ENCODE results near the gene DEFB108B.
"Not testable (repeated sequence)": the region's sequence is repeated elsewhere in the genome, so short reads cannot be mapped to it uniquely, and the experiment has no call there.

Gene DEFB108B, protein sequence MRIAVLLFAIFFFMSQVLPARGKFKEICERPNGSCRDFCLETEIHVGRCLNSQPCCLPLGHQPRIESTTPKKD

DNA sequence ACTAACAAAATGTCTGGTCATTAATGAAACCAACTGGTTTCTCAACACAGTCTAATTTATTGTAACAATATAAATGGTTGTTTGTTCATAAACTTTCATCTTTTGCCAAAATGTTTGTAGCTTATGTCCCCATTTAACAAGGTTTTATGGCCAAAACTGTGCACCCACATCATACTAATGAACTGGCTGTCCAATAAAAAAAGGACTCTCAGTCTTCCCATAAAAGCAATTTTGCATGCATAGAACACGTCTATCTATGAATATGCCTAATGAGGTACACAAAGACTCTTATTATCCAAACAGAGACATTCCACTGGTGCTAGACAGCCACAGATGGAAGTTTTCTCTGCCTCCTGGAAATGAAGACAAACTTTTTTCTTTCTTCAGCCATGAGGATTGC, at the start of gene DEFB108B:
Gene DEFB108B (plus strand): TSS at position 390 of the 400 bp plus-strand sequence. CDS start 0 bp downstream, at position 390.
- DNase-seq (ENCODE audit: low read depth in 2 of 2), result not testable (repeated sequence)

GRCh38 chr11:71786114-71786847, 46.7 kb upstream of the DEFB108B start:
- not testable (repeated sequence) for DNase-seq (ENCODE audit: low read depth in 2 of 2)

GRCh38 chr11:71786848-71787097, 46.2 kb upstream of the DEFB108B start:
- DNase-seq (ENCODE audit: low read depth in 2 of 2), result peak; percentile 98 to 99

- peak; percentile 74 to 92 for DNase-seq (ENCODE audit: low read depth in 2 of 2)
These were observed 45.7 kb upstream of the DEFB108B start for GRCh38 chr11:71787098-71787823.

DNA sequence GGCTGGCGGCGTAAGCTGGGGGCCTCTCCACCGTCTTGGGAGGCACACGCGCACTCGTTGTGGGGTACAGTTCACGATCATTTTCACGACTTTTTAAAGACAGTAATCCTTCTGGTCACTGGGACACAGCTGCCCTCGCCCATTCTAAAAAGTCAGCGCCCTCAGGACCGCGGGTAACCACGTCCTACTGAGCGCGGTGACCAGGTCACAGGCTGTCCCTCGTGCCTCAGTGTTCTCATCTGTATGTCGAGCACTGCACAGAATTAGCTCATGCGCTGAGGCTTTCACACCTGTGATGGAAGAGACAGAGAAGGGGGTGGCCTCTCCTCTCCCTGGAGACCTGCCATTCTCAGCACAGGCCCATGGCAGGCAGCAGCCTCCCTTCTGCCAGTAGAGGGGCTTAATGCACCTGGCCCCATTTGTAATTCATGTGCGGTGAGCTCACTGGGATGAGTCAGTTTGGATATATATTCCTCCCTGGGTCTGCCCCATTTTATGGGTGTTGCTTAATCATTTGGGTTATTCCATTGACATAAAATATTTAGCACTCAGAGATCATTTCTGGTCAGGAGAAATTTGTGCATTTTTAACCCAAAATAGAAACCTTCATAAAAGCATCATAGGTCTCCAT, 45.1 kb upstream of the DEFB108B start:
- peak in 1 of 2 donors; percentile 10 for DNase-seq (ENCODE audit: low read depth in 2 of 2)

- not testable (repeated sequence) for DNase-seq (ENCODE audit: low read depth in 2 of 2)
These were observed 43.4 kb upstream of the DEFB108B start for GRCh38 chr11:71789444-71790196.

GRCh38 chr11:71791111-71791510, 41.9 kb upstream of the DEFB108B start:
- DNase-seq (ENCODE audit: low read depth in 2 of 2), result not testable (repeated sequence)

GRCh38 chr11:71792621-71793235, 40.3 kb upstream of the DEFB108B start:
- peak; percentile 26 to 35 for DNase-seq (ENCODE audit: low read depth in 2 of 2)

DNA sequence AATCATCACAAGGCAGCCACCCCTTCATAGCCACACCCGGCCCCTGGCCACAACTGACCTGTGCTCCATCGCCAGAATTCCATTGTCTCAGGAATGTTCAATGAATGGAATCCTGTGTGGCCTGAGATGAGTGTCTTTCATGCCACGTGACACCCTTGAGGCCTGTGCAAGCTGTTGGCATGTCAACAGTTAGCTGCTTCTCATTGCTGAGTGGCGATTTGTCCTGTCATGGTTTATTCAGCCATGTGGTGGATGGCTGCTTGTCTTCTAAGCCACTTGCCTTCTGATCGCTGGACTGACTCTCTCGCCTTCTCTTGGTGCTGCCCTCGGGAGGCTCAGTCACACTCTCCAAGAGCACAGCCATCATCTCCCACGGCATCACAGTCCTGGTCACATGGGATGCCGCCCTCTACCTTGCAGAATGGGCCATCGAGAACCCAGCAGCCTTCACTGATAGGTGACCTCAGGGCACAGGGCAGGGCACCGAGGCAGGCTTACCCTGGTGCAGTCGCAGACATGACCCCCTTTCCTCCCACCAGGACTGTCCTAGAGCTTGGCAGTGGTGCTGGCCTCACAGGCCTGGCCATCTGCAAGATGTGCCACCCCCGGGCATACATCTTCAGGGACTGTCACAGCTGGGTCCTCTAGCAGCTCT, 38.5 kb upstream of the DEFB108B start:
- not testable (repeated sequence) for DNase-seq (ENCODE audit: low read depth in 2 of 2)

DNA sequence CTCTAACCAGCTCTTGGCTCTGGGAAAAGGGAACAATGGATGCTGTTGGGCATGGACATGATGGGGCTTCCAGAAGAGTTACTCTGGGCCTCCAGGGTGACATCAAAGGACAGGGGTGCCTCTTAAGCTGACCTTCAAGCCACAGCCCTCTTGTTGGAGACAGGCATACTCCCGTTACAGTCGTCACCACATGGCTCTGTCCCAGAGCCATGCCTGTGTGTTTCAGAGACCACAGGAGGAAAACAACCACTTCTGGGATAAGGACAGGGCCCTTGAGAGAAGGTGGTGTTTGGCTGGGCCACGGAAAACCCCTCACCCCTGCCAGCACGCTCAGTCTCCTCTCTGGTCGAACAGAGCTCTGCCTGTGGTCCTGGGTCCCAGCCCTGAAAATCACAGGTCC, 37.8 kb upstream of the DEFB108B start:
- DNase-seq (ENCODE audit: low read depth in 2 of 2), result not testable (repeated sequence)

- not testable (repeated sequence) for DNase-seq (ENCODE audit: low read depth in 2 of 2)
These were observed 37.0 kb upstream of the DEFB108B start for GRCh38 chr11:71796016-71796415.

DNA sequence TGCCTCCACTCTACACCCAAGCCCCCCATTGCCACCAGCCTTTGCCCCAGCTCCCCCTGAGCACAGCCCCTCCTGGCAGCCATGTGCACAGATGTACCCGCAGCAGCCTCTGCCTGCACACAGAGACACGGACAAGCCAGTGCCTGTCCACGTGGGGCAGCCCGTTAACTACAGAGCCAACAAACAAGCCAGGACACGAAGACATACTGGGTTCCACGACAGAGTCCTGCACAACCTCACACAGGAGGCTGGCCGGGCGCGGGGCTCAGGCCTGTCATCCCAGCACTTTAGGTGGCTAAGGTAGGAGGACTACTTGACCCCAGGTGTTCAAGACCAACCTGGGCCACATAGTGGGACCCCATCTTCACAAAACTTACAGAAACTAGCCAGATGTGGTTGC, 36.2 kb upstream of the DEFB108B start:
- not testable (repeated sequence) for DNase-seq (ENCODE audit: low read depth in 2 of 2)

GRCh38 chr11:71799556-71800128, 33.4 kb upstream of the DEFB108B start:
- DNase-seq (ENCODE audit: low read depth in 2 of 2), result not testable (repeated sequence)

- peak; percentile 59 to 73 for DNase-seq (ENCODE audit: low read depth in 2 of 2)
These were observed 32.6 kb upstream of the DEFB108B start for GRCh38 chr11:71800335-71800953.

- not testable (repeated sequence) for DNase-seq (ENCODE audit: low read depth in 2 of 2)
These were observed 32.0 kb upstream of the DEFB108B start for GRCh38 chr11:71801026-71801425.

GRCh38 chr11:71802874-71803273, 30.1 kb upstream of the DEFB108B start:
- not testable (repeated sequence) for DNase-seq (ENCODE audit: low read depth in 2 of 2)

GRCh38 chr11:71804158-71804947, 28.6 kb upstream of the DEFB108B start:
- DNase-seq (ENCODE audit: low read depth in 2 of 2), result not testable (repeated sequence)

GRCh38 chr11:71812529-71812928, 20.5 kb upstream of the DEFB108B start:
- not testable (repeated sequence) for DNase-seq (ENCODE audit: low read depth in 2 of 2)

Measured in stimulated activated CD8-positive, alpha-beta memory T cell treated with anti-CD3 and anti-CD28 coated beads, Interleukin-7, amount 100 ng/mL, for 4 hours (primary cell).